Suppressor macrophage treated with lipopolysaccharide for 1 hour (primary cell): ENCODE measurements around the gene CHRM2.

Experiments used
- DNase-seq, 3 donors: peaks; one replicate each; pipeline ENCODE4 v3.0.0-alpha.2; 2020 to 2022

CHRM2 gene

DNA sequence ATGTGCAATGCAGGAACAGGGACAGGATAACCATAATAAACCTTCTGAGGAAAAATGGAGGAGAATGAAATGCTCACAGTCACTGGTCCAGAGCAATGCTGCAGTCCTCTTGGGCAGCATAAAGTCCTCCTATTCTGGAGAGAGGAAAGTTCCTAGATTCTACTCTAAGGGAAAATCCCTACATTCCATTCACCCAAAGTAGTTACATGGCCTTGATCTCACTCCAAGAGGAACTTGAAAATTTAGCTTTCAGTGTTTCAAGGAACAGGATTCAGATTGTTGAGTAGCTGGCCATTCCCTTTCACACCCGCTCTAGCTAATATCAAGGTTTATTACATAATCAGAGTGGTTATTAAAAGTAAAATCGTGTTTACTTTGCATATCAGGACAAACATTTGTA is 168.3 kb downstream of the CHRM2 start:
- DNase-seq = no peak

DNA sequence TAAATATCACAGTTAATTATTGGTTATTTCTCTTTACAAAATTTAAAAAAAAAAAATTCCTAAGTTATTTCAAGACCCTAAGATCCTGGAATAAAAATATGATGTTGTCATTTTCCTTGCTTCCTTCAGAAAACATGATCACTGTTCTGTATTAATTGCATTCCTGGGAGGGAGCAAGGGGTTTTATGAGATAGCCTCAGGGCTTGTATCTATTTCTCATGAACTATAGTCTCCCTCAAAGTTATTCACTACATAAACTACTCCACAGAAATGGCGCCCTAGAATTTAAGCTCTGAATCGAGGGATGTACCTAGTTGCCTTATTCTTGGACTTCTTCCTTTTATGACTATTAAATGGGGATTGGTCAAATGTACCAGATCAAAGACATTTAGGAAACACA is 170.3 kb downstream of the CHRM2 start:
- DNase-seq = no peak

DNA sequence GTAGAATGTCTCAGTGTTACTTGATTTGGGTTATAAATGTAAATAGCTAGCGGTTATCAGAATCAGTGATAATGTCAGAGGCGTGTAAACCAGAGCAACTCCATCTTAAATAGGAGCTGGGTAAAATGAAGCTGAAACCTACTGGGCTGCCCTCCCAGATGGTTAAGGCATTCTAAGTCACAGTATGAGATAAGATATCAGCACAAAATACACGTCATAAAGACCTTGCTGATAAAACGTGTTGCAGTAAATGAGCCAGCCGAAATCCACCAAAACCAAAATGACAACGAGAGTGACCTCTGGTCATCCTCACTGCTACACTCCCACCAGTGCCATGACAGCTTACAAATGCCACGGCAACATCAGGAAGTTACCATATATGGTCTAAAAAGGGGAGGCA is 172.3 kb downstream of the CHRM2 start:
- DNase-seq = no peak

DNA sequence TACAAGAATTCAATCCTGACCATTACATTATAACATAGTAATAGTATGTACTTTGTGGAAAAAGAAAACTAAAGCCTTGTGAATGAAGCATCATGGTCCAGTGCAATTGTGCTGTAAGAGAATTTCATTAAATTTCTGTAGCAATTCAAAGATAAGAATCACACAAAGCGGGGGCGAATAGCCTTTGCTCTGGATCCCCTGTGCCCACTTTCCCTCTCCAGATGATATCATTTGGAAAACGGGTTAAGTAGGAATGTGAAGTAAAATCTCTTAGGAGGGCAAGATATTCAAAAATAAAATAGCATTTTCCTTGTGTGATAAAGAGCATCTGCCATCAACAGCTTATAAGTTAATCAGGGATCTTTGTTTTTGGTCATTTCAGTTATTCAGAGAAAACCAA is 177.1 kb downstream of the CHRM2 start:
- no peak for DNase-seq

DNA sequence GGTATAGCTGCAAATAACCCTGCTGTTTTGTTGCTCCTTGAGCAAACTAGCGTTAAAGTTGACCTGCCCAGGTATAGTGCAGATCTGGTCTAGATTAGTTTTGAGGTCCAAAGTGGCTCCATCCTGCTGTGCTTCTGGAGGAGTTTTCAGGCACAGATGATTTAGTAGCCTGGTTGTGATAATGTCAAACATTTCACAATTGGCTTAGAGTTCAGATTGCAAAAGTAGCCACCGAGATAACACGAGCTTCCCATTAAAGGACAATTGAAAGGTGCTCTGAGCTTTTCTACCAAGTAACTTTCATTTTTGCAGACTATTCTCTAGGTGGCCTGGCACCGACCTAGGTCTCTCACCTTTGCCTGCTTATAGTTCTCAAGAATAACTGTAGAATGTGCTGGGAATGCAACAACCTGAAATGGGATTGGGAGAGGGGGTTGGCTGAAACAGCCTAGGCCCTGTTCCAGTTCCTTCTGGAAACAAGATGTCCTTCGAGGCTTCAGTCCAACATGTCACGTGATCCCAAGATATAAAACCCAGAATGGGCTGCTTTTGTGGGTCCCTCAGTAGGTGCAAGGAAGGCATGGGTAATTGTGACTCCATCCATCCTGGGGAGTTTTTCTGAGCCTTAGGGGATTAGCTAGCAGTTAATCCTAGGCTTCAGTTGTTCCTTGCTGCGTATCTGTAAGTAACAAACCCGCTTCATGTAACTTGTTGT is 201.0 kb downstream of the CHRM2 start:
- DNase-seq = no peak
